Activated CD4-positive, alpha-beta T cell treated with anti-CD3 and anti-CD28 coated beads for 24 hours (primary cell): Measurements from ENCODE around the gene MTHFD1L.
"Not testable (repeated sequence)": the region's sequence is repeated elsewhere in the genome, so short reads cannot be mapped to it uniquely, and the experiment has no call there.

ENCODE experiments used
- DNase-seq, 2 donors: peaks; one replicate each; pipeline ENCODE4 v3.0.0-alpha.2; 2020; ENCODE audit warnings: low read depth in 2 of 2

The MTHFD1L gene

GRCh38 chr6:151067684-151068596 is 202.4 kb downstream of the MTHFD1L start:
- DNase-seq, result no peak

- DNase-seq, result no peak
Measured at GRCh38 chr6:151068761-151069312, 203.3 kb downstream of the MTHFD1L start.

GRCh38 chr6:151069641-151070040 is 204.1 kb downstream of the MTHFD1L start:
- DNase-seq, result no peak

GRCh38 chr6:151070631-151071051 is 205.1 kb downstream of the MTHFD1L start:
- no peak for DNase-seq

- no peak for DNase-seq
Measured at GRCh38 chr6:151071295-151071694, 205.8 kb downstream of the MTHFD1L start.

GRCh38 chr6:151073146-151073545 is 207.6 kb downstream of the MTHFD1L start:
- no peak for DNase-seq

GRCh38 chr6:151073701-151074100 is 208.2 kb downstream of the MTHFD1L start:
- DNase-seq, result no peak

- DNase-seq, result no peak
Measured at GRCh38 chr6:151075005-151075404, 209.5 kb downstream of the MTHFD1L start.

- no peak for DNase-seq
Measured at GRCh38 chr6:151075527-151075926, 210.0 kb downstream of the MTHFD1L start.

GRCh38 chr6:151075930-151076555 is 210.5 kb downstream of the MTHFD1L start:
- DNase-seq, result no peak

GRCh38 chr6:151078655-151079054 is 213.2 kb downstream of the MTHFD1L start:
- no peak for DNase-seq

- DNase-seq, result no peak
Measured at GRCh38 chr6:151081656-151082055, 216.2 kb downstream of the MTHFD1L start.

- DNase-seq, result no peak
Measured at GRCh38 chr6:151082079-151082478, 216.6 kb downstream of the MTHFD1L start.

- no peak for DNase-seq
Measured at GRCh38 chr6:151084275-151084674, 218.8 kb downstream of the MTHFD1L start.

- DNase-seq, result not testable (repeated sequence)
Measured at GRCh38 chr6:151087055-151087454, 221.6 kb downstream of the MTHFD1L start.

- no peak for DNase-seq
Measured at GRCh38 chr6:151087861-151088598, 222.5 kb downstream of the MTHFD1L start.

- DNase-seq, result no peak
Measured at GRCh38 chr6:151088599-151088935, 223.1 kb downstream of the MTHFD1L start.

GRCh38 chr6:151088963-151089362 is 223.5 kb downstream of the MTHFD1L start:
- DNase-seq, result no peak

GRCh38 chr6:151089978-151090377 is 224.5 kb downstream of the MTHFD1L start:
- DNase-seq, result no peak

GRCh38 chr6:151091571-151091970 is 226.1 kb downstream of the MTHFD1L start:
- DNase-seq, result no peak

GRCh38 chr6:151092591-151092990 is 227.1 kb downstream of the MTHFD1L start:
- DNase-seq, result no peak

GRCh38 chr6:151093706-151094105 is 228.2 kb downstream of the MTHFD1L start:
- no peak for DNase-seq
